ENCODE measurements around the gene RIT1.

- no peak for TF ChIP-seq CTCF (IDR thresholded peaks at IDR 0.05; ENCODE audit: insufficient read depth, low read length, poor library complexity, severe bottlenecking)
- no peak for TF ChIP-seq EZH2phosphoT487 (conservative IDR thresholded peaks at IDR 0.05; ENCODE audit: low read length)
Measured at GRCh38 chr1:155944444-155944799, 33.3 kb upstream of the RIT1 start.

Data from SU-DHL-6 (cell line).